GM18498 (cell line): Measurements from ENCODE around the gene EMC8.
A peak's percentile ranks its signal among the peaks of the same experiment; 100 is the strongest.
"Not testable (repeated sequence)": the region's sequence is repeated elsewhere in the genome, so short reads cannot be mapped to it uniquely, and the experiment has no call there.

Source experiments
- ATAC-seq: cut with Tn5 transposase; IDR thresholded peaks from one replicate; pipeline ENCODE4 v1.9.1; 2021; ENCODE audit warnings: mild to moderate bottlenecking, moderate library complexity; ENCODE audit not compliant: unreplicated experiment

The EMC8 gene

DNA sequence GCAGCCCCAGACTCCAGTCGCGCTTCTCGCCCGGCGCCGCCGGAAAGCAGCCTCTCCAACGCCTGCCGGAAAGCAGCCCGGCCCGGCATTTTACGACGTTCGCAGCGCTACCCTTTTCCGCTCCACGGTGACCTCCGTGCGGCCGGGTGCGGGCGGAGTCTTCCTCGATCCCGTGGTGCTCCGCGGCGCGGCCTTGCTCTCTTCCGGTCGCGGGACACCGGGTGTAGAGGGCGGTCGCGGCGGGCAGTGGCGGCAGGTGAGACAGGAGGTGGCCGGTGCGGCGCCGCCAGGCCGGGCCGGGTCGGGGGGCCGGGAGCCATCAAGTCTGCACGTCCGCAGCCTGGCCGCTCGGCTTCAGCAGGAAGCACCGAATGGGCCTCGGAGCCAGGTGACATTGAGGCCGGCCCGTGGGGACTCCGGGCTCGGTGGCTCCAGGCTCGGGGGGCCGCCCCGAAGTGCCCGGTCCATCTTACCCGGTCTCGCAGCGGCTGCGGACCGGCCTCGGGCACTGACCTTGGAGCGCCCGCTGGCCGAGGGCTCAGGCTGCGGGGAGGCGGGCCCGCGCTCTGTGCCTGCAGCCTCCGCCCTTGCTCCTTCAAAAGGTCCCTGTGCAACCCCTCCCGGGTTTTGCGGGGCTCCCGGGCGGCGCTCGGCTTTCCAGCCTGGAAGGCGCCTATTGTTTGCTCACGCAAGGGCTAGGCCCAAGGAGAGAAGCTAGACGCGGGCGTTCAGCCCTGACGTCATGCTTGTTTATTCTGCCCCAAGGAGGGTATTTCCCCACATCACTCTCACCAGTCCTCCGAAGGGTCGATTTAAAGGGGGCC, at the start of gene EMC8, which contains the start of gene COX4I1:
TSS of gene EMC8 (minus strand) at position 48 of the 824 bp plus-strand sequence. CDS start 249 bp downstream, outside the sequence.
TSS of gene COX4I1 (plus strand) at position 199 of the 824 bp plus-strand sequence. CDS start 1,511 bp downstream, outside the sequence.
- ATAC-seq: peak; percentile 85

DNA sequence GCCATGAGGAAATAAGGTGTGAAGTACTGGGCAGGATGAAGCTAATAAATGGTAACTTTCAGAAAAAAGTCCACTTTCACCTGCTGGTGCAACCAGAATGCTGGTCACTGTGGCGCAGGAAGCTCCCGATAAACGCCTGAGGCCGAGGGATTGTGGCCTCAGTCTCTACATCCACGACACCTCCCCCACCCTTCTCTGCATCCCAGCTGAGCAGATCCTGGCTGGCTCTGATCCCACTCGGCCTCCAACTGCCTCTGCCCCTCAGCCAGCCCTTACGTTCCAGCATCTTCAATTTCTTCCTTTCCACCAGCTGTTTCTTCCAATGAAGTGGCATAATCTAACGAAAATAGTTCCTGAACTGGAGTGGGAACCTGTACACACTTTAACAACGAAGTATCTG, 49.6 kb upstream of the EMC8 start:
- no peak for ATAC-seq

GRCh38 chr16:85847681-85848601, 48.6 kb upstream of the EMC8 start:
- ATAC-seq: no peak

DNA sequence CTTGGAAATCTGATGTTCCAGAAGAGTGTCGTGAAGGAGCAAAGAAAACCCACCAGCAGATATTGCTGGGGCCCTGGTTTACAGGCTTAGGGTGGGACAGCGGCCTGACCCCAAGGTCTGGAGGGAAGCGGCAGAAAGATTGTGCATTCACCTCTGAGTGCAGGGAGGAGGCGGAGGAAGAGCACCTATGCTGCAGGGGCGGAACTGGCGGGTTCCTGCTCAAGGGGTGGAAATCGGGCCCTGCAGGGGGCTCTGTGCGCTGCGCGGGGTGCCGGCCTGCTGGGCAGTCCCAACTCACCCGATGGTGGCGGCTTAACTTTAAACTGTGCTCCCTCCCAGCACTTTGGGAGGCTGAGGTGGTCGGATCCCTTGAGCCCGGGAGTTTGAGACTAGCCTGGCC, 47.7 kb upstream of the EMC8 start:
- ATAC-seq: no peak

- ATAC-seq: no peak
Observed at GRCh38 chr16:85846461-85846860, 47.1 kb upstream of the EMC8 start.

- ATAC-seq: no peak
Observed at GRCh38 chr16:85845266-85845665, 45.9 kb upstream of the EMC8 start.

- no peak for ATAC-seq
Observed at GRCh38 chr16:85844786-85845185, 45.4 kb upstream of the EMC8 start.

- no peak for ATAC-seq
Observed at GRCh38 chr16:85844169-85844481, 44.8 kb upstream of the EMC8 start.

DNA sequence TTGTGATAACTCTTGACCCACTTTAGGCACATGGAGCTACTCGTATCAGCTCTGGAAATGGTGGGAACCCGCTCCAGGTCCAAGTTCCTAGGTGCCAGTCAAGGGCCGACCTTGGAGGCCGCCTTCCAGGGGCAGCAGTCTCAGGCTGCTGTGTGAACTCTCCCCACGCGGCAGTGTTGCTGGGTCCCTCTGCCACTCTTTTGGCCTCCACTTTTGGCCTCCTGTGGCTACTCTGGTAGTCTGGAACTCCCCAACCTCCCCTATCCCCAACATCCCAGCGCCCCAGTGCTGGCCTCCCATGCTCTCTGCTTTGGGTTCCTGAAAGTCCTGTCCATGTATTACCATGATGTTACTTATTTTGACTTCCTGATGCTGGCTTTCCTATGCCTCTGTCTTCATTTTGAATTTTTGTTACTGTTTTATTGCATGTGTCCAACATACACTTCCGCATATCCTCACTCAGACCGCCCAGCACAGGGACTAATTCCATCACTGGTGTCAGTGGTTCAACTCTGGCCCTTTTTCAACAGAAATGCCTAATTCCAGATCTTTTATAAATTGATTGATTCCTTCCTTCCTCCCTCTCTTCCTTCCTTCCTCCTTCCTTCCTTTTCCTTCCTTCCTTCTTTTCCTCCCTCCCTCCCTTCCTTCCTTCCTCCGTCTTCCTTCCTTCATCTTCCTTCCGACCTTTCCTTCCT, 44.3 kb upstream of the EMC8 start:
- no peak for ATAC-seq

GRCh38 chr16:85842848-85843247, 43.5 kb upstream of the EMC8 start:
- ATAC-seq: no peak

DNA sequence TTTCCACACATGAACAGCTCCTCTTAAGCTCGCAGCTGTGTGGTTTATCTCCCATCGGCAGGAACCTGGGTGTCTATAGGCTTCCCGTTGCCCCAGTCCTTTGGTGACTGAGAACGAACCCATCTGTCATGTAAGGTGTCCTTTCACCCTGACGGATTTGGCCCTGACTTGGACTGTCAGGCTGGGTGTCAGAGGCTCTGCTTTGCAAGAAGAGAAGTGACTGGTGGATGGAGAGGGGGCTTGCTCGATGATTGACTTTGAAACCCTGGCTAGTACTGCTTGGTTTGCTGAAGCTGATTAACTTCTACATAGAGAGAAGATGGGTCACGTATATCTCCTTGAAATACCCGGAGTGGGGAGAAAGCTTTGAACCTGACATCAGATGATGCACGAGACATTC, 43.1 kb upstream of the EMC8 start:
- no peak for ATAC-seq

GRCh38 chr16:85840801-85841200, 41.5 kb upstream of the EMC8 start:
- ATAC-seq: no peak

DNA sequence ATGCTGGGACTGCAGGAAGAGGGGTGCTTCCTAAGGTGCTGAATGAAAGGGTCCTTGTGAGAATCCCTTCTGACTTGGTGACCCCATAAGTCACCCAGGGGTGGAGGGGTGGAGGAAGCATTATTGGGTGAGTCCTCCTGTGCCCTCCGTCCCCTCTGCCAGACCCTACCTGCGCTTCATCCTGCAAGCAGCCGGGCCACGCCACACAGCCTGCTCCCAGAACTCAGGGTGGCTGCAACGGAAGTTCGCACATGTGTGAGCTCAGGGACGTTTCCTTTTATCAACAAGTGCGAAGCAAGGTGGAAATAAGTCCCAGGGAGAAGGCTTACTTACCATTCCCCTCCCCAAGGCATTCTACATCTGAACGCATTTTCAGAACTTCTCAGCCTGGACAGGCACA, 41.1 kb upstream of the EMC8 start:
- ATAC-seq: no peak

DNA sequence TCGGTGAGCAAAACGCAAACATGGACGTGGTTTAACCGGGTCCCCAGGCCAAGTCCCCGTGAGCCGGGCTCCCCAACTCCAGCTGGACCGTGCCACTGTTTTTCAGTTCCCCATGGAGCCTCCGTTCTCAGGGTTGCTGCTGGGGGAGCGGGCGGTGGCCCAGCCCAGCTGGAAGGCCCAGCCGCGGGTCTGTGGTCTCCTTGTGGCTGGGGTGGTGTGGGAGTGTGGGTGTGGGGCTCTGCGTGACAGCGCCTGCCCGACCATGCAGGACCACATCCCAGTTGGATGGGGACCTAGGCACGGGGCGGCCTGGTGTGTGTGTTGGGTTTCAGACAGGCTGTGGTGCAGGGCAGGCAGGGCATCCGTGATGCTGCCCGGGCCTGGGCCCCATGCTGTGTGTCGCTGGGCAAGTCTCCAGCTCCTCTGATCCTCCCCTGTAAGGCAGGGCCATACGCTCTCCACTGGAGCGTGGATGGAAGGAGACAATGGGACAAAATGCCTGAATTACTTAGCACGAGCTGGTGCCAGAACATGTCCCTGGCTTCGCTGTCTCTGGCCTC, 40.4 kb upstream of the EMC8 start:
- ATAC-seq: no peak

GRCh38 chr16:85838876-85839585, 39.7 kb upstream of the EMC8 start:
- no peak for ATAC-seq

- ATAC-seq: no peak
Observed at GRCh38 chr16:85838381-85838780, 39.0 kb upstream of the EMC8 start.

GRCh38 chr16:85837654-85838053, 38.3 kb upstream of the EMC8 start:
- ATAC-seq: not testable (repeated sequence)

- ATAC-seq: no peak
Observed at GRCh38 chr16:85836706-85837582, 37.6 kb upstream of the EMC8 start.

DNA sequence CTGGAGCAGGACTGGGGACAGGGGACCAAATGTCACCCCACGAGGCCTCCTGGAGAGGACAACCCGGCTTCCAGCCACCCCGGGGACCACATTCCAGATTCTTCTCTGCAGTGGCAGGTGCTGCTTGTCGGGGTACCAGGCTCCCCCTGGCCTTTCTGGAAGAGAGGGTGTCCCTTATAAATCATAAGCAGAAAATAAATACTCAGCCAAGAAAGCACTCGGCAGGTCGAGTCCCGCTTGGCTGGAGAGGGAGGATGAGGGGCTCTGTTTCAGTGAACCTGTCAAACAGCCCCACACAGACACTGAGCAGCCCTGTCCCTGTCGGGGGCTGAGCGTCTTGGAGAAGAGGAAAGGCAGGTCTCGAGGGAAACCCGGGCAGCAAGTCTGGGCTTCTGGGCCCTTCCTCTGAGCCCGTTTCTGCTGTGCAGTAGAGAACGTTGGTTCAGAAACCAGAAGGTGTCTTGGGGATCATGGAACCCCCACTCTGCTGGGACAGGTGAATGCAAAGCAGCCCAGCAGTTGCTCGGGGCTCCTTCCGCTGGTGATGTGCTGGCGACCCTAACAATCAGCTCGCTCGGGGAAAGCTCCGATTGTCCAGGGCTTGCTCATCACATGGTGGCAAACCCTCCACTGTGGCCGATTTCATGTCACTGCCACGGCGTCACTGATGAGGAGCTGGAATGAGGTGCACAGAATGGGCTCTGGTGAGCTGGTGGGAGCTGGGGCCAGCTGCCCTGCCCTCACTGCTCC, 36.8 kb upstream of the EMC8 start:
- no peak for ATAC-seq
